ENCODE results near the gene MYBBP1A. TPM values are rescaled to one million over a fixed set of nuclear protein-coding genes. Genes with fewer than 3 reads are reported as not detected.

The MYBBP1A gene
- polyA plus RNA-seq, 2 of the 4 experiments (the other 2 are of a cell fraction) = 42.9 to 95.1 TPM

GRCh38 chr17:4587803-4588202, 32.6 kb upstream of the MYBBP1A start:
- no peak for TF ChIP-seq HEYL (CRISPR knock-in tag; IDR thresholded peaks at IDR 0.05)
- no peak for TF ChIP-seq NR3C1 (IDR thresholded peaks at IDR 0.05)
- TF ChIP-seq PHF8 (IDR thresholded peaks at IDR 0.05; ENCODE audit: borderline replicate concordance, low read depth) = no peak
- TF ChIP-seq, protein P1, sequence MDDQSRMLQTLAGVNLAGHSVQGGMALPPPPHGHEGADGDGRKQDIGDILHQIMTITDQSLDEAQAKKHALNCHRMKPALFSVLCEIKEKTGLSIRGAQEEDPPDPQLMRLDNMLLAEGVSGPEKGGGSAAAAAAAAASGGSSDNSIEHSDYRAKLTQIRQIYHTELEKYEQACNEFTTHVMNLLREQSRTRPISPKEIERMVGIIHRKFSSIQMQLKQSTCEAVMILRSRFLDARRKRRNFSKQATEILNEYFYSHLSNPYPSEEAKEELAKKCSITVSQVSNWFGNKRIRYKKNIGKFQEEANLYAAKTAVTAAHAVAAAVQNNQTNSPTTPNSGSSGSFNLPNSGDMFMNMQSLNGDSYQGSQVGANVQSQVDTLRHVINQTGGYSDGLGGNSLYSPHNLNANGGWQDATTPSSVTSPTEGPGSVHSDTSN (IDR thresholded peaks at IDR 0.05) = no peak
- TF ChIP-seq MAFK (IDR thresholded peaks at IDR 0.05; ENCODE audit: partially characterized antibody) = no peak
- TF ChIP-seq, protein P2, sequence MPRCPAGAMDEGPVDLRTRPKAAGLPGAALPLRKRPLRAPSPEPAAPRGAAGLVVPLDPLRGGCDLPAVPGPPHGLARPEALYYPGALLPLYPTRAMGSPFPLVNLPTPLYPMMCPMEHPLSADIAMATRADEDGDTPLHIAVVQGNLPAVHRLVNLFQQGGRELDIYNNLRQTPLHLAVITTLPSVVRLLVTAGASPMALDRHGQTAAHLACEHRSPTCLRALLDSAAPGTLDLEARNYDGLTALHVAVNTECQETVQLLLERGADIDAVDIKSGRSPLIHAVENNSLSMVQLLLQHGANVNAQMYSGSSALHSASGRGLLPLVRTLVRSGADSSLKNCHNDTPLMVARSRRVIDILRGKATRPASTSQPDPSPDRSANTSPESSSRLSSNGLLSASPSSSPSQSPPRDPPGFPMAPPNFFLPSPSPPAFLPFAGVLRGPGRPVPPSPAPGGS (IDR thresholded peaks at IDR 0.05) = no peak
- no peak for TF ChIP-seq RARB (CRISPR knock-in tag; IDR thresholded peaks at IDR 0.05)
- TF ChIP-seq TP53 (CRISPR knock-in tag; IDR thresholded peaks at IDR 0.05) = no peak
- no peak for TF ChIP-seq BHLHE40 (IDR thresholded peaks at IDR 0.05; ENCODE audit: low read depth, low read length)
- TF ChIP-seq FOXS1 (CRISPR knock-in tag; IDR thresholded peaks at IDR 0.05) = no peak
- TF ChIP-seq TFCP2L1 (CRISPR knock-in tag; IDR thresholded peaks at IDR 0.05) = no peak
- TF ChIP-seq, protein P3, sequence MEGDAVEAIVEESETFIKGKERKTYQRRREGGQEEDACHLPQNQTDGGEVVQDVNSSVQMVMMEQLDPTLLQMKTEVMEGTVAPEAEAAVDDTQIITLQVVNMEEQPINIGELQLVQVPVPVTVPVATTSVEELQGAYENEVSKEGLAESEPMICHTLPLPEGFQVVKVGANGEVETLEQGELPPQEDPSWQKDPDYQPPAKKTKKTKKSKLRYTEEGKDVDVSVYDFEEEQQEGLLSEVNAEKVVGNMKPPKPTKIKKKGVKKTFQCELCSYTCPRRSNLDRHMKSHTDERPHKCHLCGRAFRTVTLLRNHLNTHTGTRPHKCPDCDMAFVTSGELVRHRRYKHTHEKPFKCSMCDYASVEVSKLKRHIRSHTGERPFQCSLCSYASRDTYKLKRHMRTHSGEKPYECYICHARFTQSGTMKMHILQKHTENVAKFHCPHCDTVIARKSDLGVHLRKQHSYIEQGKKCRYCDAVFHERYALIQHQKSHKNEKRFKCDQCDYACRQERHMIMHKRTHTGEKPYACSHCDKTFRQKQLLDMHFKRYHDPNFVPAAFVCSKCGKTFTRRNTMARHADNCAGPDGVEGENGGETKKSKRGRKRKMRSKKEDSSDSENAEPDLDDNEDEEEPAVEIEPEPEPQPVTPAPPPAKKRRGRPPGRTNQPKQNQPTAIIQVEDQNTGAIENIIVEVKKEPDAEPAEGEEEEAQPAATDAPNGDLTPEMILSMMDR (IDR thresholded peaks at IDR 0.05) = no peak
- no peak for TF ChIP-seq ESRRA (IDR thresholded peaks at IDR 0.05; ENCODE audit: borderline replicate concordance, low read length)
- no peak for TF ChIP-seq RNF2 (IDR thresholded peaks at IDR 0.05; ENCODE audit: borderline replicate concordance, low read depth)
- no peak for TF ChIP-seq MAZ (IDR thresholded peaks at IDR 0.05; ENCODE audit: borderline replicate concordance, low read depth, low read length)
- TF ChIP-seq, protein P4, sequence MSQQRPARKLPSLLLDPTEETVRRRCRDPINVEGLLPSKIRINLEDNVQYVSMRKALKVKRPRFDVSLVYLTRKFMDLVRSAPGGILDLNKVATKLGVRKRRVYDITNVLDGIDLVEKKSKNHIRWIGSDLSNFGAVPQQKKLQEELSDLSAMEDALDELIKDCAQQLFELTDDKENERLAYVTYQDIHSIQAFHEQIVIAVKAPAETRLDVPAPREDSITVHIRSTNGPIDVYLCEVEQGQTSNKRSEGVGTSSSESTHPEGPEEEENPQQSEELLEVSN (IDR thresholded peaks at IDR 0.05; ENCODE audit: borderline replicate concordance, low read depth) = no peak
- TF ChIP-seq CBX2 (IDR thresholded peaks at IDR 0.05; ENCODE audit: borderline replicate concordance, low read depth) = no peak
- TF ChIP-seq GATA3 (IDR thresholded peaks at IDR 0.05; ENCODE audit: borderline replicate concordance) = no peak
- no peak for TF ChIP-seq CHD2 (IDR thresholded peaks at IDR 0.05; ENCODE audit: low read length, partially characterized antibody)
- peaks cover 12% of the 10 kb centered on the region; the same call in 2 of the 3 replicates for H3K4me1 ChIP-seq
- DNase-seq (ENCODE audit: low read depth in 1 of 2, low spot score in 1 of 2) = no peak
- no peak overlapping the region for H3K4me2 ChIP-seq
- no peak overlapping the region for H3K27ac ChIP-seq
- CTCF ChIA-PET = interaction anchor here (1.0 to 18.8 kb wide), 10 partner anchors 9 to 674 kb away, joined by 3 to 186 read pairs (median 4); no protein-coding TSS in a partner anchor
- no peak overlapping the region for H3K4me3 ChIP-seq
- 71% methylated on average over 9 of the region's 9 CpGs for whole genome bisulfite sequencing (ENCODE audit: missing lambda C conversion rate)
- no peak for FAIRE-seq
- POLR2A ChIA-PET = no interaction called here
- no peaks in the 10 kb centered on the region for H3K9me3 ChIP-seq
- no peak for ATAC-seq

DNA sequence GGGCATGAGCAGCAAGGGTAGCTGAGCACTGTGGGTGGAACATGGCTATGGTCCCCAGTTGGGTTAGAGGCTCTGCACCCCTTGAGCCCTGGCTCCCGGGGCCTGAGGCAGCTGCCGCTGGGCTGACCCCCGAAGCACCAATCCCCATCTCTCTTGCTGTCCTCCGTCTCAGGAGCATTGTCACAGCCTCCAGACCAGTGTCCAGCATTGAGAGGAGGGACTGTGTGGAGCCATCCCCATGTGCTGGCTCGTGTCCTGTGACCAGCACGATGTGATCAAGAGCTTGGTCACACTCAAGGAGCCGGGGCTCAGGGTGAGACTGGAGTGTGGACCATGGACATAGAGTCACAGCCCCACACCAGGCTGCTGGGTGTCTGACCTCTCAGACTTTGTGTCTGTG, 32.0 kb upstream of the MYBBP1A start:
- no peak for FAIRE-seq
- ATAC-seq = no peak
- no peak overlapping the region for H3K4me2 ChIP-seq
- POLR2A ChIA-PET = interaction anchor here (1.0 kb wide), 1 partner anchor 32 kb away, joined by 3 read pairs; the partner anchor contains the start of gene MYBBP1A
- no peak overlapping the region for H3K27ac ChIP-seq
- H3K4me3 ChIP-seq = no peak overlapping the region
- 70% methylated on average over 7 of the region's 7 CpGs for WGBS (ENCODE audit: missing lambda C conversion rate)
- CTCF ChIA-PET = interaction anchor here (1.0 to 18.8 kb wide), 12 partner anchors 10 to 673 kb away, joined by 3 to 186 read pairs (median 4); no protein-coding TSS in a partner anchor
- peaks cover 12% of the 10 kb centered on the region; the same call in 2 of the 3 replicates for H3K4me1 ChIP-seq
- TF ChIP-seq RAD21 (conservative IDR thresholded peaks at IDR 0.05 in 1 of 2, IDR thresholded peaks at IDR 0.05 in 1 of 2) (no peak), MAZ (IDR thresholded peaks at IDR 0.05; ENCODE audit: borderline replicate concordance, low read depth, low read length) (no peak)
- no peaks in the 10 kb centered on the region for H3K9me3 ChIP-seq
- no peak for DNase-seq (ENCODE audit: low read depth in 1 of 2, low spot score in 1 of 2)
